Natural killer cell (primary cell): ENCODE measurements around the gene DACH1. TPM values are rescaled to one million over a fixed set of nuclear protein-coding genes. Genes with fewer than 3 reads are reported as not detected.

Experiments
- ATAC-seq, 3 donors: fragments of 150-1000 bp in 2 of 3; fragments of 200-7000 bp in 1 of 3; cut with Tn5 transposase; 1 replicate in 1 of 3; 2 replicates in 2 of 3; pipeline ENCODE4 v1.10.0; 2021; ENCODE audit warnings: mild to moderate bottlenecking in 2 of 3, moderate library complexity in 2 of 3
- DNase-seq, 2 donors: peaks; one replicate each; pipeline versions ENCODE4 v3.0.0 to v3.0.0-alpha.2; 2013 to 2021; ENCODE audit warnings: mixed read lengths in 1 of 2
- H3K27ac ChIP-seq: one replicate; pipeline ENCODE4 v1.5.1; 2013; ENCODE audit warnings: mild to moderate bottlenecking, low read length
- H3K27me3 ChIP-seq: one replicate; pipeline ENCODE4 v1.6.1; 2013; ENCODE audit warnings: low read length; ENCODE audit not compliant: control insufficient read depth, insufficient read depth
- H3K36me3 ChIP-seq: one replicate; pipeline ENCODE4 v1.6.1; 2013; ENCODE audit warnings: low read length; ENCODE audit not compliant: control insufficient read depth, insufficient read depth
- H3K4me1 ChIP-seq: one replicate; pipeline ENCODE4 v1.6.1; 2013; ENCODE audit warnings: low read length; ENCODE audit not compliant: control insufficient read depth, insufficient read depth
- H3K4me3 ChIP-seq: one replicate; pipeline ENCODE4 v1.5.1; 2013; ENCODE audit warnings: low read length
- H3K9me3 ChIP-seq: one replicate; pipeline ENCODE4 v1.6.1; 2013; ENCODE audit warnings: low read length; ENCODE audit not compliant: control insufficient read depth, insufficient read depth
- H3K27ac Mint-ChIP-seq, 2 donors: one replicate each; pipeline ENCODE4 v1.8.0; 2022; ENCODE audit warnings: mild to moderate bottlenecking in 2 of 2, mixed read lengths in 2 of 2, moderate library complexity in 1 of 2
- H3K27me3 Mint-ChIP-seq, 2 donors: one replicate each; pipeline ENCODE4 v1.8.0; 2022; ENCODE audit warnings: low read depth in 2 of 2, mixed read lengths in 2 of 2
- H3K36me3 Mint-ChIP-seq: one replicate; pipeline ENCODE4 v1.8.0; 2022; ENCODE audit warnings: mixed read lengths
- H3K4me1 Mint-ChIP-seq, 2 donors: one replicate each; pipeline ENCODE4 v1.8.0; 2022; ENCODE audit warnings: mixed read lengths in 2 of 2
- H3K4me3 Mint-ChIP-seq: one replicate; pipeline ENCODE4 v1.8.0; 2022; ENCODE audit warnings: mild to moderate bottlenecking, moderate library complexity, mixed read lengths
- H3K9me3 Mint-ChIP-seq, 2 donors: one replicate each; pipeline ENCODE4 v1.8.0; 2022; ENCODE audit warnings: mixed read lengths in 2 of 2
- CTCF ChIP-seq: fragments of 200-600 bp; IDR thresholded peaks from one replicate; pipeline ENCODE4 v1.8.0; 2022; ENCODE audit warnings: antibody characterized with exemption
- WGBS: methylation state at CpG from one replicate; pipeline ENCODE4 v1.1.7; 2013; ENCODE audit warnings: missing lambda C conversion rate; ENCODE audit not compliant: insufficient coverage; 5-methylcytosine and 5-hydroxymethylcytosine counted together
- intact Hi-C: fragments of 100-400 bp; cut with micrococcal nuclease; formaldehyde crosslinking; loops from one replicate; pipeline ENCODE4 v1.14.2; 2022
- total RNA-seq, 4 donors: library from RNA; stranded (reverse); fragments of 120-200 nt in 1 of 4; gene quantifications; one replicate each; pipeline versions ENCODE4 v1.2.3 to v1.2.4, GENCODE V29; 2013 to 2022

The DACH1 gene
- total RNA-seq, 3 donors from 2014 or later (not counting 1 experiment from before 2014, with no cell fraction given): 0.29 to 2.3 (median 0.49) TPM

GRCh38 chr13:71871176-71871754 lies 4.3 kb upstream of the DACH1 start:
- intact Hi-C loops: no loop called here
- ATAC-seq (no peak), DNase-seq (no peak)
- Mint-ChIP-seq H3K4me1 (peaks cover 8 to 11% of the 10 kb centered on the region in 2 donors), H3K4me3 (no peak overlapping the region), H3K27ac (no peak overlapping the region), H3K27me3 (peaks cover 18 to 27% of the 10 kb centered on the region in 2 donors), H3K9me3 (no peaks in the 10 kb centered on the region), H3K36me3 (no peaks in the 10 kb centered on the region)
- WGBS: 100% methylated on average over 1 of the region's 3 CpGs
- no peak overlapping the region for H3K4me3 ChIP-seq
- H3K27me3 ChIP-seq: peaks cover 2% of the 10 kb centered on the region
- no peaks in the 10 kb centered on the region for H3K9me3 ChIP-seq
- no peak for TF ChIP-seq CTCF
- H3K27ac ChIP-seq: no peak overlapping the region
- H3K36me3 ChIP-seq: no peaks in the 10 kb centered on the region
- H3K4me1 ChIP-seq: peaks cover 8% of the 10 kb centered on the region

- Histone ChIP-seq H3K9me3 (no peaks in the 10 kb centered on the region), H3K27me3 (peaks cover 5% of the 10 kb centered on the region), H3K36me3 (no peaks in the 10 kb centered on the region), H3K27ac (no peak overlapping the region), H3K4me3 (no peak overlapping the region), H3K4me1 (peaks cover 18% of the 10 kb centered on the region)
- no peaks in the 10 kb centered on the region for H3K36me3 Mint-ChIP-seq
- H3K27ac Mint-ChIP-seq: no peak overlapping the region
- H3K27me3 Mint-ChIP-seq: peaks cover 19 to 29% of the 10 kb centered on the region in 2 donors
- no peak for ATAC-seq
- peaks cover 8 to 12% of the 10 kb centered on the region in 2 donors for H3K4me1 Mint-ChIP-seq
- no peaks in the 10 kb centered on the region for H3K9me3 Mint-ChIP-seq
- H3K4me3 Mint-ChIP-seq: no peak overlapping the region
- no peak for DNase-seq
- intact Hi-C loops: no loop called here
- WGBS: 38% methylated on average over 5 of the region's 8 CpGs
- TF ChIP-seq CTCF: no peak
Measured at GRCh38 chr13:71870100-71870499, 3.1 kb upstream of the DACH1 start.

- no peak overlapping the region for H3K4me3 Mint-ChIP-seq
- Histone ChIP-seq H3K36me3 (no peaks in the 10 kb centered on the region), H3K4me1 (peaks cover 26% of the 10 kb centered on the region), H3K4me3 (no peak overlapping the region), H3K27ac (no peak overlapping the region), H3K9me3 (no peaks in the 10 kb centered on the region), H3K27me3 (peaks cover 8% of the 10 kb centered on the region)
- H3K36me3 Mint-ChIP-seq: peaks cover 6% of the 10 kb centered on the region
- H3K27me3 Mint-ChIP-seq: peaks cover 27 to 37% of the 10 kb centered on the region in 2 donors
- DNase-seq (no peak), ATAC-seq (no peak)
- H3K4me1 Mint-ChIP-seq: peaks cover 16 to 21% of the 10 kb centered on the region in 2 donors
- H3K9me3 Mint-ChIP-seq: no peaks in the 10 kb centered on the region
- intact Hi-C loops: no loop called here
- no peak for TF ChIP-seq CTCF
- 87% methylated on average over 5 of the region's 5 CpGs for WGBS
- H3K27ac Mint-ChIP-seq: no peak overlapping the region
Measured at GRCh38 chr13:71869274-71869673, 2.3 kb upstream of the DACH1 start.
